Esophagus muscularis mucosa (tissue), 4 donors: ENCODE measurements around the gene METAP1D. TPM values are rescaled to one million over a fixed set of nuclear protein-coding genes. Genes with fewer than 3 reads are reported as not detected.
"Not testable (repeated sequence)": the region's sequence is repeated elsewhere in the genome, so short reads cannot be mapped to it uniquely, and the experiment has no call there.

ENCODE experiments used
- DNase-seq: peaks from one replicate; pipeline ENCODE4 v3.0.0-alpha.2; 2017; ENCODE audit errors: extremely low spot score
- H3K27ac ChIP-seq, 4 donors: fragments of 200-600 bp; sonication (generic); replicated peaks in 1 of 4; 1 replicate in 3 of 4; 2 replicates in 1 of 4; pipeline ENCODE4 v1.5.1; 2016 to 2019; ENCODE audit warnings: mild to moderate bottlenecking in 1 of 4
- H3K27me3 ChIP-seq, 4 donors: fragments of 200-600 bp; sonication (generic); one replicate each; pipeline versions ENCODE4 v1.5.1 to v1.6.0; 2016 to 2019
- H3K36me3 ChIP-seq, 4 donors: fragments of 200-600 bp; sonication (generic); one replicate each; pipeline ENCODE4 v1.5.1; 2016 to 2019
- H3K4me1 ChIP-seq, 4 donors: fragments of 200-600 bp; sonication (generic); one replicate each; pipeline ENCODE4 v1.5.1; 2016 to 2019
- H3K4me3 ChIP-seq, 4 donors: fragments of 200-600 bp; sonication (generic); 1 replicate in 2 of 4; 2 replicates in 2 of 4; pipeline ENCODE4 v1.5.1; 2016 to 2019; ENCODE audit warnings: mild to moderate bottlenecking in 4 of 4, moderate library complexity in 1 of 4
- H3K9me3 ChIP-seq, 4 donors: fragments of 200-600 bp; sonication (generic); 1 replicate in 3 of 4; 2 replicates in 1 of 4; pipeline ENCODE4 v1.5.1; 2016 to 2019
- EP300 ChIP-seq: sonication (generic); formaldehyde crosslinking; IDR thresholded peaks from one replicate; pipeline ENCODE4 v1.6.1; 2017; ENCODE audit warnings: antibody characterized with exemption
- POLR2A ChIP-seq: fragments of 450-650 bp; IDR thresholded peaks from one replicate; pipeline ENCODE4 v1.6.1; 2017; ENCODE audit warnings: antibody characterized with exemption, moderate library complexity, mild to moderate bottlenecking, low read depth
- POLR2AphosphoS5 ChIP-seq, 2 donors: sonication (generic); formaldehyde crosslinking; IDR thresholded peaks; one replicate each; pipeline ENCODE4 v1.6.1; 2017; ENCODE audit warnings: antibody characterized with exemption in 2 of 2
- WGBS: methylation state at CpG from one replicate; pipeline ENCODE4 v1.1.5; 2018; 5-methylcytosine and 5-hydroxymethylcytosine counted together
- intact Hi-C: fragments of 100-400 bp; cut with DNase I; formaldehyde crosslinking; loops from one replicate; pipeline ENCODE4 v1.15.1; 2023
- total RNA-seq, 4 donors: library from RNA; depleted of rRNA; stranded (reverse); fragments of >200 nt; gene quantifications; one replicate each; pipeline versions ENCODE4 v1.1.0 to v1.2.1, GENCODE V29; 2016
- TF ChIP-seq, protein P1 (sequence below), 3 experiments: fragments of 200-600 bp in 2 of 3; fragments of 450-650 bp in 1 of 3; sonication (generic) in 2 of 3; IDR thresholded peaks; one replicate each; pipeline ENCODE4 v1.5.1; 2017 to 2019; ENCODE audit warnings: antibody characterized with exemption in 3 of 3, mild to moderate bottlenecking in 2 of 3, moderate library complexity in 1 of 3

The METAP1D gene
- total RNA-seq, 4 donors from 2014 or later, result 3.1 to 6.6 (median 4.1) TPM

DNA sequence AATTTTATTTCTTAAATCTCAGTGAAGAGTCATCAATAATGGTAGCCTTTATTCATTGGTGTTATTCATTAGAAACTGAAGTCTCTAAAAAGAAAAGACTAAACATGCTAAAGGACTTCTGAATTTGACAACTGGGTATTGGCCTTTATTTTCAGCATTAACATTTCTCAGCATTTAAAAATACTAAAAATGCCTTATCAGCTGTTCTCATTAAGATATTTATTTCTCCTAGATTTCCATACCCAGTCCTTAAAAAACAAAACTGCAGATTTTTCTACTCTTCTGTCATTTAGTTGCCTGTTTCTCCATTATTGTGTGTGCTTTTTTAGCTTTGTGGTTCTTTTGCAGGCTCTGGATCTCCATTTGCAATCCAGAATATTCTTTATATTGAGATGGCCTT lies 31.2 kb upstream of the METAP1D start:
- Histone ChIP-seq H3K9me3 (no peaks in the 10 kb centered on the region), H3K36me3 (peaks cover 13 to 56% (median 25%) of the 10 kb centered on the region in 4 donors), H3K27me3 (no peaks in the 10 kb centered on the region), H3K4me1 (no peaks in the 10 kb centered on the region), H3K4me3 (no peak overlapping the region), H3K27ac (no peak overlapping the region)
- DNase-seq, result no peak
- intact Hi-C loops, result no loop called here
- no peak for TF ChIP-seq EP300
- TF ChIP-seq POLR2AphosphoS5 (IDR thresholded peaks at IDR 0.05), result no peak
- TF ChIP-seq, protein P1, sequence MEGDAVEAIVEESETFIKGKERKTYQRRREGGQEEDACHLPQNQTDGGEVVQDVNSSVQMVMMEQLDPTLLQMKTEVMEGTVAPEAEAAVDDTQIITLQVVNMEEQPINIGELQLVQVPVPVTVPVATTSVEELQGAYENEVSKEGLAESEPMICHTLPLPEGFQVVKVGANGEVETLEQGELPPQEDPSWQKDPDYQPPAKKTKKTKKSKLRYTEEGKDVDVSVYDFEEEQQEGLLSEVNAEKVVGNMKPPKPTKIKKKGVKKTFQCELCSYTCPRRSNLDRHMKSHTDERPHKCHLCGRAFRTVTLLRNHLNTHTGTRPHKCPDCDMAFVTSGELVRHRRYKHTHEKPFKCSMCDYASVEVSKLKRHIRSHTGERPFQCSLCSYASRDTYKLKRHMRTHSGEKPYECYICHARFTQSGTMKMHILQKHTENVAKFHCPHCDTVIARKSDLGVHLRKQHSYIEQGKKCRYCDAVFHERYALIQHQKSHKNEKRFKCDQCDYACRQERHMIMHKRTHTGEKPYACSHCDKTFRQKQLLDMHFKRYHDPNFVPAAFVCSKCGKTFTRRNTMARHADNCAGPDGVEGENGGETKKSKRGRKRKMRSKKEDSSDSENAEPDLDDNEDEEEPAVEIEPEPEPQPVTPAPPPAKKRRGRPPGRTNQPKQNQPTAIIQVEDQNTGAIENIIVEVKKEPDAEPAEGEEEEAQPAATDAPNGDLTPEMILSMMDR (IDR thresholded peaks at IDR 0.05), result no peak
- no peak for TF ChIP-seq POLR2A

- TF ChIP-seq POLR2A, result no peak
- no peak for DNase-seq
- H3K36me3 ChIP-seq, result peaks cover 11 to 57% (median 18%) of the 10 kb centered on the region in 4 donors
- no peaks in the 10 kb centered on the region for H3K4me1 ChIP-seq
- 100% methylated on average over 2 of the region's 2 CpGs for WGBS
- H3K4me3 ChIP-seq, result no peak overlapping the region
- intact Hi-C loops, result no loop called here
- no peaks in the 10 kb centered on the region for H3K9me3 ChIP-seq
- H3K27ac ChIP-seq, result no peak overlapping the region
- H3K27me3 ChIP-seq, result no peaks in the 10 kb centered on the region
Measured at GRCh38 chr2:171972329-171972982, 27.3 kb upstream of the METAP1D start.

DNA sequence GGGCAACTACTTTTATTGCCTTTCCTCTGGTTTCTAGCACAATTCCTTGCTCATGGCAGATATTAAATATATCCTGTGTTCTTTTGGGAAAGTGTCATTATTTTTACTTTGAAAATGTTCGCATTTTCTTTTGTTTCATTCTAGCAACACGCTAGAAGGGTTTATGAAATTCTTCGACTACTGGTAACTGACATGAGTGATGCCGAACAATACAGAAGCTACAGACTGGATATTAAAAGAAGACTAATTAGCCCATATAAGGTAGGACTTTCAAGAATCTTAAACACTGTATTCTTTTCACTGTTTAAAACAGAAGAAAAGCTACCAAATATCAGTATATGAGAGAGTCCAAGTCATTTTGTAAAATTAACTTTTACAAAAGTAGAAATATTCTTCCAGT lies 20.6 kb upstream of the METAP1D start:
- intact Hi-C loops, result no loop called here
- TF ChIP-seq POLR2A, result no peak
- TF ChIP-seq, protein P1 (IDR thresholded peaks at IDR 0.05), result no peak
- no peak for TF ChIP-seq EP300
- TF ChIP-seq POLR2AphosphoS5 (IDR thresholded peaks at IDR 0.05), result no peak
- 98% methylated on average over 4 of the region's 4 CpGs for WGBS
- no peak for DNase-seq
- Histone ChIP-seq H3K27me3 (no peaks in the 10 kb centered on the region), H3K36me3 (peaks cover 29 to 76% (median 55%) of the 10 kb centered on the region in 4 donors), H3K27ac (no peak overlapping the region), H3K4me3 (no peak overlapping the region), H3K4me1 (no peaks in the 10 kb centered on the region), H3K9me3 (no peaks in the 10 kb centered on the region)

DNA sequence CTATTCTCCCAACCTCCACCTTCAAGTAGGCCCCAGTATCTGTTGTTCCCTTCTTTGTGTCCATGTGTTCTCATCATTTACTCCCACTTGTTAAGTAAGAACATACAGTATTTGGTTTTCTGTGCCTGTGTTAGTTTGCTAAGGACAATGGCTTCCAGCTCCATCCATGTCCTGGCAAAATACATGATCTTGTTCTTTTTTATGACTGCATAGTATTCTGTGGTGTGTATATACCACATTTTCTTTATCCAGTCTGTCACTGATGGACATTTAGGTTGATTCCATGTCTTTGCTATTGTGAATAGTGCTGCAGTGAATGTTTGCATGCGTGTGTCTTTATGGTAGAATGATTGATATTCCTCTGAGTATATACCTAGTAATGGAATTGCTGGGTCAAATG lies 15.8 kb upstream of the METAP1D start:
- H3K4me1 ChIP-seq, H3K4me3 ChIP-seq, H3K27me3 ChIP-seq, intact Hi-C loops, DNase-seq, H3K9me3 ChIP-seq, H3K27ac ChIP-seq: not testable (repeated sequence)
- 100% methylated on average over 1 of the region's 1 CpG for WGBS
- H3K36me3 ChIP-seq, result peaks cover 10 to 52% (median 34%) of the 10 kb centered on the region in 4 donors

DNA sequence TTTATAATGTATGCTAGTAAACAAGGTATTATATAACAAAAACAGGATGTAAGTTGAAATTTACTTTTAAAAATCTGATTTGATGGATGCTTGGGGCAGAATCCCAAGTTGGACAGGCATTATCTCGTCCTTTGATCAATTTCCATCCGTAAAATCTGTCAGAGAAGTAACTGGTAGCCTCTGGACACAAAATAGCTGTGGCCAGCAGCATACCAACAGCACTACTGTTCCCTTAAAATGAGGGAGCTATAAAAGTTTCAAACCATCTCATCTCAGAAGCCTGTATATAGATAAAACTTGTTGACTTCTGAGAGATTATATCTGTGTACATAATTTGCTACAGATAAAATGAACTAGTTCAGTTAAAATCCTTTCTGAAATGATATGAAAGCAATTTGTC lies 14.7 kb upstream of the METAP1D start:
- TF ChIP-seq POLR2AphosphoS5 (IDR thresholded peaks at IDR 0.05) (no peak), EP300 (no peak), POLR2A (no peak)
- TF ChIP-seq, protein P1 (IDR thresholded peaks at IDR 0.05), result no peak
- 88% methylated on average over 2 of the region's 2 CpGs for WGBS
- H3K27ac ChIP-seq, result no peak overlapping the region
- no peak for DNase-seq
- no peaks in the 10 kb centered on the region for H3K27me3 ChIP-seq
- H3K4me3 ChIP-seq, result no peak overlapping the region
- H3K9me3 ChIP-seq, result no peaks in the 10 kb centered on the region
- no peaks in the 10 kb centered on the region for H3K4me1 ChIP-seq
- intact Hi-C loops, result no loop called here
- H3K36me3 ChIP-seq, result peaks cover 0 to 41% (median 22%) of the 10 kb centered on the region in 4 donors

GRCh38 chr2:171986778-171987177 lies 13.0 kb upstream of the METAP1D start:
- WGBS, result 96% methylated on average over 4 of the region's 4 CpGs
- no peak overlapping the region for H3K4me3 ChIP-seq
- intact Hi-C loops, result no loop called here

More at GRCh38 chr2:171986778-171987177, 13.0 kb upstream of the METAP1D start:
- Histone ChIP-seq H3K9me3 (no peaks in the 10 kb centered on the region), H3K27me3 (no peaks in the 10 kb centered on the region), H3K4me1 (no peaks in the 10 kb centered on the region), H3K27ac (no peak overlapping the region), H3K36me3 (peaks cover 0 to 27% (median 10%) of the 10 kb centered on the region in 4 donors)
- TF ChIP-seq EP300 (no peak), POLR2AphosphoS5 (IDR thresholded peaks at IDR 0.05) (no peak), POLR2A (no peak)
- TF ChIP-seq, protein P1 (IDR thresholded peaks at IDR 0.05), result no peak
- no peak for DNase-seq
